ENCODE results near the gene SSC4D.
"Not testable (repeated sequence)": the region's sequence is repeated elsewhere in the genome, so short reads cannot be mapped to it uniquely, and the experiment has no call there.

The SSC4D gene

DNA sequence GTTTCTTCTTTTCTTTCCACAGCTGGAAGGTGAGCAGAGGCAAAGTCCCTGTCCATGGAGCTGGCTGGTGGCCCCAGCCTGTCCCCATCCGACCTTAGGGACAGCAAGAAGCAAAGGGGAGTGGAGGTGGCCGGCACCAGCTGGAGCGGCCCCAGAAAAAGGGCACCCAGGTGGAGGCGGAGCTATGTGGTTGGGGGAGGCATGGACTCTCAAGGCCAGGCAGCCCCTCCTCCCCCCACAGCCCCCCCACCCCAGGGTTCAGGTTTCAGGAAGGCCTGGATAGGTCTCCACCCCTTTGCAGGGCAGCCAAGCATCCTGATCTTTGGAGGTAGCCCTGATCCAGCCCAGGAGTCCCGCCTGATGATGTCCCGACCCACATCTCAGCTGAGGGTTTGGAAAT, at the start of gene SSC4D:
Gene SSC4D, minus strand, starts transcription at position 161 of the 400 bp plus-strand sequence. CDS start 5,258 bp downstream, outside the sequence.
- DNase-seq (ENCODE audit: low read depth) = no peak

- DNase-seq (ENCODE audit: low read depth) = not testable (repeated sequence)
Measured at GRCh38 chr7:76458504-76458903, 49.0 kb upstream of the SSC4D start.

DNA sequence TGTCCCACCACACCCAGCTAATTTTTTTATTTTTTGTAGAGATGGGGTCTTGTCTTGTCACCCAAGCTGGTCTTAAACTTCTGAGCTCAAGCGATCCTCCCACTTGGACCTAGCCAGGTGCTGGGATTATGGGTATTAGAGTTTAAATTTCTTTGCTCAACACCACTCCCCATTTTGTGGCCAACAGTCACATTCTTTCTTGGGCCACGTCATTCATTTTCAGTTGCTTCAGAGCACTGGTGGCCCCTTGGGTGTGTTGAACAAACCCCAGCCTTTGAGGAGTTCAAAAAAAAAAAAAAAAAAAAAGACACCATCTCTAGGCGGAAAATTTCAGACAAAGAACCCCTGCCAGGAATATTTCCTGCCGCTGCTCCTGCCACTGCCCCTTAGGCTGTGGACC, 47.5 kb upstream of the SSC4D start:
- not testable (repeated sequence) for DNase-seq (ENCODE audit: low read depth)

DNA sequence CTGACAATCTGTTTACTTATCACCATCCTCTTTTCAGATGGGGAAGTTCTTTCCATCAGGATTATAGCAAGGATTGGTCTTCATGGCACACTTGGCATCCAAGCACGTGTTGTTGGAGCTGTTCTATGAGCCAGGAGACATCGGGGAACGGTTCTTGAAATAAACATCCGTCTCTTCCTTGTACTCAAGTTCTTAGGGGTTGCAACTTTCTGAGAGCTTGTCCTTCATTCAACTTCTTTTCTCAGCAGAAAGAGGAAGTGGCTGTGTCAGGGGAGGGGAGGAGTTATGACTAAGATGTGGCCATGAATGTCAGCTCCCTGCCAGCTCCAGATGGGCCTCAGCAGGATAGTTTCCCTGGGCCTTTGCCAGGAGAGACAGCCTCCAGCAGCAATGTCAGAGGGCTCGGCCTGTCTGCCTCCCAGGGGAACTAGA, 36.1 kb upstream of the SSC4D start:
- not testable (repeated sequence) for DNase-seq (ENCODE audit: low read depth)

DNA sequence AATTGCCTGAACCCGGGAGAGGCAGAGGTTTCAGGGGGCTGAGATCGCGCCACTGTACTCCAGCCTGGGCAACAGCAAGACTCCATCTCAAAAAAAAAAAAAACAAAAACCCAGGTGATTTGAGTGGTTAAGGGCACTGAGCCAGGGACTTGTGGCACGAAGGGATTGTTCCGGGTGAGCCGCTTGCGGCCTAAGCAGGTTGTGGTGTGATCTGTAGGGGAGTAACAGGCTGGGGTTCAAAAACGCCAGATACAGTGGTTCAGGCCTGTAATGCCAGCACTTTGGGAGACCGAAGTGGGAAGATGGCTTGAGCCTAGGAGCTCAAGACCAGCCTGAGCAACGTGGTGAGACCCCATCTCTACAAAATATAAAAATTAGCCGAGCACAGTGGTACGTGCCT, 34.3 kb upstream of the SSC4D start:
- DNase-seq (ENCODE audit: low read depth) = not testable (repeated sequence)

DNA sequence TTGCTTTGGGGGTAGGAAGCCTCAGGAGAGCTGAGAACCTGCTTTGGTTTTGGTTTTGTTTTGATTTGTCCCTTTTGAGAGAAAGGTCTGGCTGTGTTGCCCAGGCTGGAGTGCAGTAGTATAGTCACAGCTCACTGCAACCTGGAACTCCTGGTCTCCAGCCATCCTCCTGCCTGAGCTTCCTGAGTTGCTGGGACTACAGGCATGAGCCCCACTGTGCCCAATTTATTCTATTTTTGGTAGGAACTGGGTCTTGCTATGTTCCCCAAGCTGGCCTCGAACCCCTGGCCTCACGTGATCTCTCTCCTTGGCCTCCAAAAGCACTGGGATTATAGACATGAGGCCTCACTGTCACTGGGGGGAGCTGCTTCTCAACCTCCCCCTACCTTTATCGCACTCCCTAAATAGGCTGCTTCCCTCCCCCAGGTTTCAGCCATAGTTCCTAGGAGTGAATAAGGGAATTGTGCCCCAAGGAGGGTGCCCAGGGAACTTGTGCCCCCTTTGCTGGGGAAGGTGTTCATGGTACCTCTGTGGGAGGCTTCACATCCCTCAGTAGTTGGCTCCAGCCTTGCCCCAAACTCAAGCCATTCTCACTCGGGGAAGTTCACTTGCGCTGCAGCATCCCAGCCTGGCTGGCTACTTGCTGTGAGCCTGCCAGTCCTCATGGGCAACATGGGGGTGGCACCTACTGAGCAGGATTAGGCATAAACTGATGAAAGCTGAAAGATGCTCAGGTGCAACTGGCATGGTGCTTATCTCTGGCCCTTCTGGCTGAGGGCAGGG, 33.4 kb upstream of the SSC4D start:
- not testable (repeated sequence) for DNase-seq (ENCODE audit: low read depth)

- DNase-seq (ENCODE audit: low read depth) = not testable (repeated sequence)
Measured at GRCh38 chr7:76441792-76442191, 32.3 kb upstream of the SSC4D start.

GRCh38 chr7:76440404-76440803, 30.9 kb upstream of the SSC4D start:
- DNase-seq (ENCODE audit: low read depth) = not testable (repeated sequence)

GRCh38 chr7:76439120-76439888, 29.8 kb upstream of the SSC4D start:
- not testable (repeated sequence) for DNase-seq (ENCODE audit: low read depth)

DNA sequence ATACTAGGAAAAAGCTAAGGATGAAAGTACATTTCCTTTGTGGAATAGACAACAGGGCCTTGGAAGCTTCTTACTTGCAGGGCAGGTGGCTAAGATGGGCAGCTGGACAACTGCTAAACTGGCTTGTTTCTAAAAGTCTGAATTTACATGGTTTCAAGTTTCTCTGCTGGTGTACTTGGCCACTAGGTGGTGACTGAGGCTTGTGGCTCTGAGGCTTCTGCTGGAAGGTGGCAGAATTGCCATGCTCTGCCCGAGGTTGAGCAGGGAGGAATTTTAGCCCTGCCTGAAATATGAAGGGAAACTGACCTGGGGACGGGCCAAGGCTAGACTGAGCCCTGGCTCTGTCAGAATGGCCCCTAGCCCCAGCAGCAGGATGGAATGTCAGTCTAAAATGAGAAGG, 28.4 kb upstream of the SSC4D start:
- peak; percentile 79 for DNase-seq (ENCODE audit: low read depth)

- no peak for DNase-seq (ENCODE audit: low read depth)
Measured at GRCh38 chr7:76430836-76431235, 21.3 kb upstream of the SSC4D start.

GRCh38 chr7:76430211-76430610, 20.7 kb upstream of the SSC4D start:
- no peak for DNase-seq (ENCODE audit: low read depth)

- DNase-seq (ENCODE audit: low read depth) = no peak
Measured at GRCh38 chr7:76428868-76429805, 19.6 kb upstream of the SSC4D start.

- DNase-seq (ENCODE audit: low read depth) = no peak
Measured at GRCh38 chr7:76428149-76428823, 18.8 kb upstream of the SSC4D start.

GRCh38 chr7:76427635-76428034, 18.1 kb upstream of the SSC4D start:
- no peak for DNase-seq (ENCODE audit: low read depth)

DNA sequence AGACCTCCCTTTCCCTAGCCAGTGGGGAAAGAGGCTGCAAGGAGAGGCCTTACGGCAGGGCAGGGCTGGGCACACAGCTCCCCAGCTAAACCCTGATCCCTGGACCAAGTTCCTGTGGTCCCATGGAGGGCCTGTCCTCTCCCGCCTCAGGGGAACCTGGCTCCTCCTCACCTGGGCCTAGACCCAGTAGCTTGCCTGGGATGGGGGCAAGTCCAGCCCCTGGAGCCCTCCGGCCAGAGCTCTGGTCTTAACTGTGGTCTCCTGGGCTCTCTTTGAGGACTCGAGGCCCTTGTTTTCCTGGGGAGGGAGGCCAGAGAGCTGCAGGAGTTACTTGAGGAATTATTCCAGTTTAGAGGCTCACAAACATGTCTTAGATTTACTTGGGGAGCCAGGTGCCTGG, 16.7 kb upstream of the SSC4D start:
- DNase-seq (ENCODE audit: low read depth) = no peak

GRCh38 chr7:76425558-76425957, 16.1 kb upstream of the SSC4D start:
- DNase-seq (ENCODE audit: low read depth) = not testable (repeated sequence)

- DNase-seq (ENCODE audit: low read depth) = no peak
Measured at GRCh38 chr7:76425156-76425555, 15.7 kb upstream of the SSC4D start.

GRCh38 chr7:76424413-76425111, 15.1 kb upstream of the SSC4D start, which contains the start of gene ZP3:
TSS of gene ZP3 (plus strand) at chr7:76424950. CDS start at chr7:76424965, 15 bp downstream.
- no peak for DNase-seq (ENCODE audit: low read depth)

DNA sequence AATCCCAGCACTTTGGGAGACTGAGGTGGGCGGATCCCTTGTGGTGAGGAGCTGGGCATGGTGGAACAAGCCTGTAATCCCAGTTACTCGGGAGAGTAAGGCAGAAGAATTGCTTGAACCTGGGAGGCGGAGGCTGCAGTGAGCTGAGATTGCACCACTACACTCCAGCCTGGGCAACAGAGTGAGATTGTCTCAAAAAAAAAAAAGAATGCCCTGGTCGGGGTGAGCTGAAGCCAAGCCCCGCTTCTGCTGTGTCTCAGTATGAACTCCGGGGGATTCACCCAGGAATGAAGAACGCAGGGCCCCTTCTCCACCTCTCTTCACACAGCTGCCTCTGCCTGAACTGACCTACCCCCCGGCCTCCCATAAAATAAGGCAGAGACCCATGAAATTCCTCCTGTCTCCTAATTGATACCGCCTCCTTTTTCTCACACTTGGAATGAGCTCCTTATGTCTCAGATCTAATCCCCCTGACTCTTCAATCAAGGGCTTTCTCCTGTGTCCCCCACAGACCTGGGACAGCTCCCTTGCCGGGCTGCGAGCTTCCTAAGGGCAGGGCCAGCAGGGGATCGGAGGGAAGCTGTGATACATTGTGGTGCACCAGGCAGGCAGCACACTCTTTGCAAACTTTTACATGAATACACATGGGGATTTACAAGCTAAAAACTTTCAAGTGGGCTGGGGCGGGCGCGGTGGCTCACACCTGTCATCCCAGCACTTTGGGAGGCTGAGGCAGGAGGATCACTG, 14.3 kb upstream of the SSC4D start:
- no peak for DNase-seq (ENCODE audit: low read depth)
